ENCODE measurements around the gene THEMIS. TPM values are rescaled to one million over a fixed set of nuclear protein-coding genes. Genes with fewer than 3 reads are reported as not detected.

The THEMIS gene
- total RNA-seq, 3 donors from 2014 or later, result 1.2 to 2.7 (median 2.0) TPM

DNA sequence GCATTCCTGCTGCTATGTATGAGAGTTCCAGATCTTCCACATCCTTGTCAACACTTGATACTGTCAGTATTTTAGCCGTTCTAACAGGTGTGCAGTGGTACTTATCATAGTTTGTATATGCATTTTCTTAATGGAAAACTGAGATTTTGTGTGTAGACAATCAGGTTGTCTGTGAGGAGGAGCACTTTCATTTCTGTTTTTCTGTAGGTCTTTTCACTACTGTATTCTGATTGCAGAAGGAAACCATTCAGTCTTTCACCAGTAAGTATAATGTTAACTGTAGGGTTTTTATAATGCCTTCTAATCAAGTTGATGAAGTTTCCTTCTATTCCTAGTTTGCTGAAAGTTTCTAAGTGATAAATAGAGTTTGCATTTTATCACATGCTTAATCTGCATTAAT lies 216.4 kb downstream of the THEMIS start:
- intact Hi-C loops (cut with DNase I, micrococcal nuclease), result no loop called here
- H3K4me1 ChIP-seq (ENCODE audit: low read depth), result no peaks in the 10 kb centered on the region
- no peaks in the 10 kb centered on the region for H3K36me3 ChIP-seq (ENCODE audit: low read depth)
- no peaks in the 10 kb centered on the region for H3K9me3 ChIP-seq
- no peak for DNase-seq
- TF ChIP-seq, protein P1, sequence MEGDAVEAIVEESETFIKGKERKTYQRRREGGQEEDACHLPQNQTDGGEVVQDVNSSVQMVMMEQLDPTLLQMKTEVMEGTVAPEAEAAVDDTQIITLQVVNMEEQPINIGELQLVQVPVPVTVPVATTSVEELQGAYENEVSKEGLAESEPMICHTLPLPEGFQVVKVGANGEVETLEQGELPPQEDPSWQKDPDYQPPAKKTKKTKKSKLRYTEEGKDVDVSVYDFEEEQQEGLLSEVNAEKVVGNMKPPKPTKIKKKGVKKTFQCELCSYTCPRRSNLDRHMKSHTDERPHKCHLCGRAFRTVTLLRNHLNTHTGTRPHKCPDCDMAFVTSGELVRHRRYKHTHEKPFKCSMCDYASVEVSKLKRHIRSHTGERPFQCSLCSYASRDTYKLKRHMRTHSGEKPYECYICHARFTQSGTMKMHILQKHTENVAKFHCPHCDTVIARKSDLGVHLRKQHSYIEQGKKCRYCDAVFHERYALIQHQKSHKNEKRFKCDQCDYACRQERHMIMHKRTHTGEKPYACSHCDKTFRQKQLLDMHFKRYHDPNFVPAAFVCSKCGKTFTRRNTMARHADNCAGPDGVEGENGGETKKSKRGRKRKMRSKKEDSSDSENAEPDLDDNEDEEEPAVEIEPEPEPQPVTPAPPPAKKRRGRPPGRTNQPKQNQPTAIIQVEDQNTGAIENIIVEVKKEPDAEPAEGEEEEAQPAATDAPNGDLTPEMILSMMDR (IDR thresholded peaks at IDR 0.05), result no peak
- H3K4me3 ChIP-seq, result no peak overlapping the region
- no peak for ATAC-seq

Data from mucosa of descending colon (tissue), 3 donors.